ENCODE measurements around the gene RUVBL2. TPM values are rescaled to one million over a fixed set of nuclear protein-coding genes. Genes with fewer than 3 reads are reported as not detected.

RUVBL2 gene
- total RNA-seq, 1 experiment from 2014 or later, result 199 TPM

- no peak overlapping the region for H3K4me3 Mint-ChIP-seq (ENCODE audit: low read depth, unreplicated experiment)
- H3K36me3 Mint-ChIP-seq (ENCODE audit: insufficient read depth, unreplicated experiment), result peaks cover 37% of the 10 kb centered on the region
- TF ChIP-seq CTCF (IDR thresholded peaks at IDR 0.05; ENCODE audit: unreplicated experiment), result no peak
- intact Hi-C loops (cut with micrococcal nuclease; ENCODE audit: unreplicated experiment), result no loop called here
- no peak for DNase-seq
- H3K27me3 Mint-ChIP-seq (ENCODE audit: unreplicated experiment), result peaks cover 16% of the 10 kb centered on the region
- no peak overlapping the region for H3K27ac Mint-ChIP-seq (ENCODE audit: unreplicated experiment)
- CTCF ChIA-PET, result interaction anchor here (0.6 to 1.5 kb wide), 2 partner anchors 11 to 41 kb away, joined by 3 to 4 read pairs; no protein-coding TSS in a partner anchor
- no peaks in the 10 kb centered on the region for H3K9me3 Mint-ChIP-seq (ENCODE audit: low read depth, unreplicated experiment)
- BruUV-seq (replicated peaks), result no TSS peak
- H3K4me1 Mint-ChIP-seq (ENCODE audit: low read depth, unreplicated experiment), result peaks cover 20% of the 10 kb centered on the region
Observed at GRCh38 chr19:49059053-49059452, 65.4 kb downstream of the RUVBL2 start.

- intact Hi-C loops (cut with micrococcal nuclease; ENCODE audit: unreplicated experiment), result no loop called here
- CTCF ChIA-PET, result interaction anchor here (0.6 kb wide), 1 partner anchor 9 kb away, joined by 4 read pairs; no protein-coding TSS in a partner anchor
Observed at GRCh38 chr19:49061000-49061399, 67.3 kb downstream of the RUVBL2 start.

GRCh38 chr19:49061445-49061844, 67.8 kb downstream of the RUVBL2 start:
- CTCF ChIA-PET, result no interaction called here
- no TSS peak for BruUV-seq (replicated peaks)
- H3K9me3 Mint-ChIP-seq (ENCODE audit: low read depth, unreplicated experiment), result no peaks in the 10 kb centered on the region
- peaks cover 29% of the 10 kb centered on the region for H3K36me3 Mint-ChIP-seq (ENCODE audit: insufficient read depth, unreplicated experiment)
- intact Hi-C loops (cut with micrococcal nuclease; ENCODE audit: unreplicated experiment), result no loop called here
- no peak overlapping the region for H3K4me3 Mint-ChIP-seq (ENCODE audit: low read depth, unreplicated experiment)
- DNase-seq, result no peak
- H3K4me1 Mint-ChIP-seq (ENCODE audit: low read depth, unreplicated experiment), result peaks cover 20% of the 10 kb centered on the region
- H3K27ac Mint-ChIP-seq (ENCODE audit: unreplicated experiment), result no peak overlapping the region
- no peak for TF ChIP-seq CTCF (IDR thresholded peaks at IDR 0.05; ENCODE audit: unreplicated experiment)
- H3K27me3 Mint-ChIP-seq (ENCODE audit: unreplicated experiment), result peaks cover 31% of the 10 kb centered on the region

More at GRCh38 chr19:49061000-49061399, 67.3 kb downstream of the RUVBL2 start:
- H3K4me1 Mint-ChIP-seq (ENCODE audit: low read depth, unreplicated experiment), result peaks cover 20% of the 10 kb centered on the region
- TF ChIP-seq CTCF (IDR thresholded peaks at IDR 0.05; ENCODE audit: unreplicated experiment), result no peak
- no peak overlapping the region for H3K4me3 Mint-ChIP-seq (ENCODE audit: low read depth, unreplicated experiment)
- H3K27me3 Mint-ChIP-seq (ENCODE audit: unreplicated experiment), result peaks cover 27% of the 10 kb centered on the region
- no peaks in the 10 kb centered on the region for H3K9me3 Mint-ChIP-seq (ENCODE audit: low read depth, unreplicated experiment)
- BruUV-seq (replicated peaks), result no TSS peak
- no peak for DNase-seq
- no peak overlapping the region for H3K27ac Mint-ChIP-seq (ENCODE audit: unreplicated experiment)
- peaks cover 33% of the 10 kb centered on the region for H3K36me3 Mint-ChIP-seq (ENCODE audit: insufficient read depth, unreplicated experiment)

- Mint-ChIP-seq H3K9me3 (ENCODE audit: low read depth, unreplicated experiment) (peaks cover 3% of the 10 kb centered on the region), H3K27me3 (ENCODE audit: unreplicated experiment) (peaks cover 42% of the 10 kb centered on the region), H3K36me3 (ENCODE audit: insufficient read depth, unreplicated experiment) (peaks cover 16% of the 10 kb centered on the region), H3K4me1 (ENCODE audit: low read depth, unreplicated experiment) (peaks cover 9% of the 10 kb centered on the region), H3K27ac (ENCODE audit: unreplicated experiment) (no peak overlapping the region), H3K4me3 (ENCODE audit: low read depth, unreplicated experiment) (peak overlapping the region; percentile 29)
- no peak for TF ChIP-seq CTCF (IDR thresholded peaks at IDR 0.05; ENCODE audit: unreplicated experiment)
- CTCF ChIA-PET, result interaction anchor here (0.6 to 1.8 kb wide), 4 partner anchors 9 to 282 kb away, joined by 3 to 10 read pairs (median 8); partner anchors contain the start of genes GYS1 and RUVBL2
- intact Hi-C loops (cut with micrococcal nuclease; ENCODE audit: unreplicated experiment), result no loop called here
- BruUV-seq (replicated peaks), result no TSS peak
- DNase-seq, result no peak
Observed at GRCh38 chr19:49064029-49064629, 70.4 kb downstream of the RUVBL2 start.

Measured in Calu3 (cell line).